NT2/D1 (cell line): ENCODE measurements around the gene RNF135.
"Not testable (repeated sequence)": the region's sequence is repeated elsewhere in the genome, so short reads cannot be mapped to it uniquely, and the experiment has no call there.

ENCODE experiments used
- SUZ12 ChIP-seq: IDR thresholded peaks from 2 replicates; pipeline ENCODE4 v1.6.1; 2011; ENCODE audit not compliant: insufficient read length, insufficient read depth; ENCODE audit errors: extremely low read depth
- YY1 ChIP-seq: IDR thresholded peaks from 2 replicates; pipeline ENCODE4 v1.6.1; 2011; ENCODE audit not compliant: insufficient read length, insufficient read depth
- ZNF274 ChIP-seq: IDR thresholded peaks from 2 replicates; pipeline ENCODE4 v1.6.1; 2011; ENCODE audit warnings: mild to moderate bottlenecking, low read depth, low read length

- TF ChIP-seq ZNF274, YY1, SUZ12: not testable (repeated sequence)
Observed at GRCh38 chr17:30967911-30968310, 2.9 kb upstream of the RNF135 start.
